ENCODE measurements around the gene AP1B1.

DNA sequence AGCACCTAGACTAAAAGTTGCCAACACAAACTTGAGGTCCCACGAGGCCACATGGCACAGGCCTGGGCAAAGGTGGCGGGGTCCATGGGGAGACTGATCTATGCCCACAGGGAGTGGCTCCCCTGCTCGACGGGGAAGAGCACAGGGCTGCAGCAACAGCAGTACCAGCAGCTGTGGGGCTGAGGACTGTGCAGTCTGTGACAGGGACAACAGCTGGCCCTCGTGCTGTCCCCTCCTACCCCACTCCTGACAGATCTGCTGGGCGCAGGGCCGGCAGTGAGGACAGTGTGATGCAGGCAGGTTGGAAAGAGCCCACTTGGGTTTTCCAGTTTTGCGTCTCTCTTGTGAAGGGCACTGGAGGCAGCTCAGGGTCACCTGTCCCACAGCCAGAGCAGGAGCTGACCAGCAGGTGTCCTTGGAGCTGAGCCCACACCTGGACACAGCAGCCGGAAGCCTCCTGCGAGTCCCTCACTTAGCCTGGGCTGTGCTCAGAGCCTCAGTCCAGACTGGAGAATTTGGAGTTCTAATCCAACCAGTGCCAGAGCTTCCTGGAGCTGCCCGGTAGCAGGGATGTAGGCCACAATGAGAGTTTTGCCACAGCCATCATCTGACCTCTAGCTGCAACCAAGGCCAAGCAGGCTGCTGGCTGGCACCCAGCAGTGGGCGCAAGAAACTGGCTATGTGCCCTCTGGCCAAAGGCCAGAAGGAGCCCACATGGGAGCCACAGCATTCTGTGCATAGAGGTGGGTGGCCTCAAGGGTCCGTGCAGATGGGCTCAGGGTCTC, 85.5 kb downstream of the AP1B1 start:
- TF ChIP-seq, protein P1, sequence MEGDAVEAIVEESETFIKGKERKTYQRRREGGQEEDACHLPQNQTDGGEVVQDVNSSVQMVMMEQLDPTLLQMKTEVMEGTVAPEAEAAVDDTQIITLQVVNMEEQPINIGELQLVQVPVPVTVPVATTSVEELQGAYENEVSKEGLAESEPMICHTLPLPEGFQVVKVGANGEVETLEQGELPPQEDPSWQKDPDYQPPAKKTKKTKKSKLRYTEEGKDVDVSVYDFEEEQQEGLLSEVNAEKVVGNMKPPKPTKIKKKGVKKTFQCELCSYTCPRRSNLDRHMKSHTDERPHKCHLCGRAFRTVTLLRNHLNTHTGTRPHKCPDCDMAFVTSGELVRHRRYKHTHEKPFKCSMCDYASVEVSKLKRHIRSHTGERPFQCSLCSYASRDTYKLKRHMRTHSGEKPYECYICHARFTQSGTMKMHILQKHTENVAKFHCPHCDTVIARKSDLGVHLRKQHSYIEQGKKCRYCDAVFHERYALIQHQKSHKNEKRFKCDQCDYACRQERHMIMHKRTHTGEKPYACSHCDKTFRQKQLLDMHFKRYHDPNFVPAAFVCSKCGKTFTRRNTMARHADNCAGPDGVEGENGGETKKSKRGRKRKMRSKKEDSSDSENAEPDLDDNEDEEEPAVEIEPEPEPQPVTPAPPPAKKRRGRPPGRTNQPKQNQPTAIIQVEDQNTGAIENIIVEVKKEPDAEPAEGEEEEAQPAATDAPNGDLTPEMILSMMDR (IDR thresholded peaks at IDR 0.05; ENCODE audit: low read depth, low read length) = no peak
- no peak for TF ChIP-seq EZH2phosphoT487 (IDR thresholded peaks at IDR 0.05; ENCODE audit: low read depth)

Data from OCI-LY3 (cell line).